Brain microvascular endothelial cell (primary cell): ENCODE data around the gene FETUB.

Experiments used
- DNase-seq: peaks from one replicate; pipeline ENCODE4 v3.0.0-alpha.2; 2020
- H3K27ac ChIP-seq: fragments of 250-450 bp; sonication (Bioruptor Pico); 2 replicates; pipeline ENCODE4 v1.5.1; 2020; ENCODE audit warnings: mild to moderate bottlenecking, moderate library complexity
- H3K27me3 ChIP-seq: fragments of 250-450 bp; sonication (Bioruptor Pico); replicated peaks from 2 replicates; pipeline ENCODE4 v1.5.1; 2020; ENCODE audit warnings: mild to moderate bottlenecking
- H3K36me3 ChIP-seq: fragments of 250-450 bp; sonication (Bioruptor Pico); replicated peaks from 2 replicates; pipeline ENCODE4 v1.5.1; 2020; ENCODE audit warnings: mild to moderate bottlenecking
- H3K4me3 ChIP-seq: 2 replicates; pipeline ENCODE4 v1.5.1; 2011; ENCODE audit warnings: low read depth, mild to moderate bottlenecking, control low read depth, low read length, moderate library complexity
- in situ Hi-C: cut with HindIII; loops from 2 replicates; pipeline ENCODE4 v1.10.0; 2017; ENCODE audit warnings: low sequenced_read_pairs, low pct_ligation_motif_present
- TF ChIP-seq, protein P1 (sequence below): IDR thresholded peaks from 2 replicates; pipeline ENCODE4 v1.5.1; 2011; ENCODE audit warnings: low read depth, mild to moderate bottlenecking, moderate library complexity, low read length, control low read depth, inconsistent platforms; ENCODE audit errors: missing control alignments

The FETUB gene

DNA sequence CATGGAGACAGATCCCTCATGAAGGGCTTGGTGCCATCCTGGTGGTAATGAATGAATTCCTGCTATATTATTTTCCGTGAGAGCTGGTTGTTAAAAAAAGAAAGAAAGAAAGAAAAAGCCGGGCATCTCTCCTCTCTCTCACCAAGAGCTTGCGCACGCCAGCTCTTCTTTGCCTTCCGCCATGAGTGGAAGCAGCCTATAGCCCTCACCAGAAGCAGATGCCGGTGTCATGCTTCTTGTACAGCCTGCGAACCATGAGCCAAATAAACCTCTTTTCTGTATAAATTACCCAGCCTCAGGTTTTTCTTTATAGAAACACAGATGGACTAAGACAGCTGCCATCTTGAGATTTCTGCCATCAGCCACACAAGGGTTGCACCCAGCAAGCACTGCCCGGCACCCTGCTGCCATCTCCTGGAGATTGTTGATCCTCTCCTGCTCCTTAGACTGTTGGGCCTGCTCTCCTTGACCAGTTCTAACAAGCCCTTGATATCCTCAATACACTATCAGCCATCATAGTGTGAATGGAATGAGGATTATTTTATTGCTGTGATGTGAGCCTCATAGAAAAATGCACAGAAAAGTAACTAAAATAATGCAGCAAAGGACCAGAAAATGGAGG lies 30.8 kb upstream of the FETUB start:
- TF ChIP-seq, protein P1, sequence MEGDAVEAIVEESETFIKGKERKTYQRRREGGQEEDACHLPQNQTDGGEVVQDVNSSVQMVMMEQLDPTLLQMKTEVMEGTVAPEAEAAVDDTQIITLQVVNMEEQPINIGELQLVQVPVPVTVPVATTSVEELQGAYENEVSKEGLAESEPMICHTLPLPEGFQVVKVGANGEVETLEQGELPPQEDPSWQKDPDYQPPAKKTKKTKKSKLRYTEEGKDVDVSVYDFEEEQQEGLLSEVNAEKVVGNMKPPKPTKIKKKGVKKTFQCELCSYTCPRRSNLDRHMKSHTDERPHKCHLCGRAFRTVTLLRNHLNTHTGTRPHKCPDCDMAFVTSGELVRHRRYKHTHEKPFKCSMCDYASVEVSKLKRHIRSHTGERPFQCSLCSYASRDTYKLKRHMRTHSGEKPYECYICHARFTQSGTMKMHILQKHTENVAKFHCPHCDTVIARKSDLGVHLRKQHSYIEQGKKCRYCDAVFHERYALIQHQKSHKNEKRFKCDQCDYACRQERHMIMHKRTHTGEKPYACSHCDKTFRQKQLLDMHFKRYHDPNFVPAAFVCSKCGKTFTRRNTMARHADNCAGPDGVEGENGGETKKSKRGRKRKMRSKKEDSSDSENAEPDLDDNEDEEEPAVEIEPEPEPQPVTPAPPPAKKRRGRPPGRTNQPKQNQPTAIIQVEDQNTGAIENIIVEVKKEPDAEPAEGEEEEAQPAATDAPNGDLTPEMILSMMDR, result peak; percentile 43
- in situ Hi-C loops, result loop anchor here (25.0 kb wide), 1 partner anchor 203 kb away; the partner anchor contains the start of gene RFC4
- H3K27me3 ChIP-seq, result no peaks in the 10 kb centered on the region
- no peak overlapping the region for H3K4me3 ChIP-seq
- H3K27ac ChIP-seq, result no peak overlapping the region
- no peaks in the 10 kb centered on the region for H3K36me3 ChIP-seq
- DNase-seq, result peak; percentile 15

DNA sequence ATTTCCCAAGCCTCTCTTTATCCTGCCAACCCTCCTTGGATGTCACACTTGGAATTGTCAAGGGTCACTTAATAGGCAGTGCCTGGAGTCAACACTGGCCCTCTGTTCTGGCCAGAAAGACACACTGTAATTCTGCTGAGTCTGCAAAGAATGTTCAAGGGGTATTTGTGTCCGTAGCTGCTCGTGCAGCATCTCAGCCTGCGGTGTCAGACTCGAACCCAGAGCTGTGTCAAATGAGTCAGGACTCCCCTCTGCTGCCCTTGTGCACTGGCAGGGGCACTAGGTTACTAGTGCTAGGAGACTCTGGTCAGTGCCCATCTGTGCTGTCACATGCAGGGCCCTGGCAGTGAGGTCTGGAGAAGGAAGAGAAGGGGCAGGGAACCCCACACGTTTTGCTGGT lies 28.1 kb upstream of the FETUB start:
- H3K27me3 ChIP-seq, result no peaks in the 10 kb centered on the region
- in situ Hi-C loops, result loop anchor here (25.0 kb wide), 1 partner anchor 200 kb away; the partner anchor contains the start of gene RFC4
- no peak overlapping the region for H3K4me3 ChIP-seq
- H3K36me3 ChIP-seq, result no peaks in the 10 kb centered on the region
- TF ChIP-seq, protein P1, result no peak
- H3K27ac ChIP-seq, result no peak overlapping the region
- DNase-seq, result no peak

DNA sequence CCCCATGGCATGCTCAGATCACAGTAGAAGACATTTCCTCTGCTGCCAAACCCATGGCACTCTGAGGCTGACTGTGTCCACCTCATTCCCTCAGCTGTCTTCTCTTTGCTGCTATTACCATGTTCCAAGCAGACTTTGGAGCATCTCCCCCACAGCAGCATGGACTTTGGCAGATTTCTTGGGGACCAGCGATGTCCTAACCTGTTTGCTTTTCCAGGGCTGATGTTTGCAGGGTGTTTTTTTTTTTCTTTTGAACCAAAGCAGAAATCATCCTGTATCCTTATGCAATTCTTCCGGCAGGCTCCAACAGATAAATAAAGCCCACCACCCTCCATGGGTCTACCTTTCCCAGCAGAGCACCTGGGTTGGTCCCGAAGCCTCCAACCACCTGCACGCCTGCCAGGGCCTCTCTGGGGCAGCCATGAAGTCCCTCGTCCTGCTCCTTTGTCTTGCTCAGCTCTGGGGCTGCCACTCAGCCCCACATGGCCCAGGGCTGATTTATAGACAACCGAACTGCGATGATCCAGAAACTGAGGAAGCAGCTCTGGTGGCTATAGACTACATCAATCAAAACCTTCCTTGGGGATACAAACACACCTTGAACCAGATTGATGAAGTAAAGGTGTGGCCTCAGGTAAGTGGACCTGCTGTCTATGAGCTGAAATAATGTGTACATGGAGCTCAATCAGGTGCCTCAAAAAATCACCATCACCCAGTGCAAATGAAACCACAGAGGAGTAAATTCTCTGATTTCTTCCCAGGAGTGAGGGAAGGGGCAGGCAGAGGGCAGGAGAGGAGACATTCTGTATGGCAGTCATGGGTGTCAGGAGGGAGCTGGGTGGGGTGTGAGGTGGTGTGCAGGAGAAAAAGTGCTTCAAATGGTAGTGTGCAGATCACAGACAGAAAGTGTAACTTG lies 27.2 kb upstream of the FETUB start, which contains the start of gene AHSG:
TSS of gene AHSG (plus strand) at position 340 of the 916 bp plus-strand sequence. CDS start at position 422, 82 bp downstream.
- Histone ChIP-seq H3K27me3 (no peaks in the 10 kb centered on the region), H3K36me3 (no peaks in the 10 kb centered on the region), H3K4me3 (no peak within 1 kb of the TSS), H3K27ac (no peak within 1 kb of the TSS)
- in situ Hi-C loops, result loop anchor here (25.0 kb wide), 1 partner anchor 199 kb away; the partner anchor contains the start of gene RFC4
- no peak for DNase-seq
- TF ChIP-seq, protein P1, result no peak

DNA sequence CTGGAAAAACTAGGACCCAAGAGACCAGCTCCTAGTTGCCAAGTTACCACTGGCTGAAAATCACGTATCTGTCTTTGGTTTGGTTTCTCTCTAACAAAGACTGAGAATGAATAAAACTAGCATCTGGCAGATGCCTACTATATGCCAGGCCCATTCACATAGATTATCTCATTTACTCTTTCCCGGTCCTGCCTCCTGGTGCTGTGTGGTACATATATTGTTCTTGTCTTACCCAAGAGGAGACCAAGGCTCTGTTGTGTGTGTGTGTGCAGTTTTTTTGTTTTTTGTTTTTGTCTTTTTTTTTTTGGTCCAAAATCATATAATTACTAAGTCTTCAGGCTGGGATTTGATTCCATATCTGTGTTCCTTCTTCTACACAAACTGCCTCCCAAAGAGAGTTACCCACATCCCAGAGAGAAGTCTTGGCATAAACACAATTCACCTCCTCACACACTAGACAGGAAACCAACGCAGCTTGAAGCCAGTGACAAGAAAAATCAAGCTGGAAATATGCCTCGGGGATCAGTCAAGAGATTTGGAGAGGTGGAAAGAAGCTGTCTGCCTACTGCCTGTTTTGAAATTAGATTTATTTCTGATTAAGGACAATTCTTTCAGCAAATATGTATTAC lies 26.4 kb upstream of the FETUB start:
- no peak for DNase-seq
- Histone ChIP-seq H3K36me3 (no peaks in the 10 kb centered on the region), H3K4me3 (no peak overlapping the region), H3K27me3 (no peaks in the 10 kb centered on the region), H3K27ac (no peak overlapping the region)
- TF ChIP-seq, protein P1, result no peak
- in situ Hi-C loops, result loop anchor here (25.0 kb wide), 1 partner anchor 199 kb away; the partner anchor contains the start of gene RFC4

DNA sequence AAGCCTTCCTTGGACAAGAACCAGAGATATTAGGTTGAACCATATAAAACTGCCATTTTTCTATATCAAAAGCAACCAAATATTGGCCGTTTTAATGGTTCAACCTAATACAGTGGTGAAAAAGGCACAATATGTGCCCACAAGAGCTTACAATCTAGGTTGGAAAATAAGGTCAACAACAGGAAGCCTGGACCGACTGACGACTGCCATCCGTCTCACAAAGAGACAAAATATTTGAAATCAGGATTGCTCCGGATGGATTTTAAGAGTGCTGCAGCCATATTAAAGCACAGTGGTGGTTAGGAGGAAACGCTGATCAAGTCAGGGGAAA lies 26.0 kb upstream of the FETUB start:
- no peaks in the 10 kb centered on the region for H3K27me3 ChIP-seq
- DNase-seq, result no peak
- TF ChIP-seq, protein P1, result no peak
- no peak overlapping the region for H3K4me3 ChIP-seq
- in situ Hi-C loops, result loop anchor here (25.0 kb wide), 1 partner anchor 198 kb away; the partner anchor contains the start of gene RFC4
- no peak overlapping the region for H3K27ac ChIP-seq
- no peaks in the 10 kb centered on the region for H3K36me3 ChIP-seq
